Middle frontal gyrus (tissue), 1 donor: ENCODE measurements around the gene CAPZA1.
A peak's percentile ranks its signal among the peaks of the same experiment; 100 is the strongest.
"Not testable (repeated sequence)": the region's sequence is repeated elsewhere in the genome, so short reads cannot be mapped to it uniquely, and the experiment has no call there.

Source experiments
- DNase-seq: peaks from one replicate; pipeline ENCODE4 v3.0.0-alpha.2; 2015; ENCODE audit warnings: low spot score; ENCODE audit errors: extremely low spot score

CAPZA1 gene

GRCh38 chr1:112619518-112620376 is at the start of gene CAPZA1:
CAPZA1 (plus strand) TSS chr1:112619832; CDS start chr1:112619845, 13 bp downstream.
- DNase-seq: peak; percentile 82

GRCh38 chr1:112575154-112575804 is 44.4 kb upstream of the CAPZA1 start:
- DNase-seq: no peak

GRCh38 chr1:112576240-112576639 is 43.4 kb upstream of the CAPZA1 start:
- DNase-seq: no peak

- DNase-seq: no peak
Observed at GRCh38 chr1:112579801-112580510, 39.7 kb upstream of the CAPZA1 start.

- DNase-seq: no peak
Observed at GRCh38 chr1:112581586-112582192, 37.9 kb upstream of the CAPZA1 start.

- DNase-seq: no peak
Observed at GRCh38 chr1:112583366-112583765, 36.3 kb upstream of the CAPZA1 start.

- DNase-seq: no peak
Observed at GRCh38 chr1:112589766-112590165, 29.9 kb upstream of the CAPZA1 start.

GRCh38 chr1:112594208-112594876 is 25.3 kb upstream of the CAPZA1 start:
- DNase-seq: no peak

GRCh38 chr1:112599477-112599876 is 20.2 kb upstream of the CAPZA1 start:
- DNase-seq: no peak

- DNase-seq: no peak
Observed at GRCh38 chr1:112603012-112603411, 16.6 kb upstream of the CAPZA1 start.

- DNase-seq: no peak
Observed at GRCh38 chr1:112603541-112603940, 16.1 kb upstream of the CAPZA1 start.

- DNase-seq: no peak
Observed at GRCh38 chr1:112605633-112606327, 13.9 kb upstream of the CAPZA1 start.

- no peak for DNase-seq
Observed at GRCh38 chr1:112614460-112615065, 5.1 kb upstream of the CAPZA1 start.

- no peak for DNase-seq
Observed at GRCh38 chr1:112618114-112618720, 1.4 kb upstream of the CAPZA1 start.

- DNase-seq: peak; percentile 81
Observed at GRCh38 chr1:112618721-112619517, 713 bp upstream of the CAPZA1 start, which contains the start of gene ST7L. ST7L (minus strand) TSS chr1:112619141; CDS start chr1:112619113, 28 bp downstream.

GRCh38 chr1:112620377-112620695 is 704 bp downstream of the CAPZA1 start:
- no peak for DNase-seq

- DNase-seq: not testable (repeated sequence)
Observed at GRCh38 chr1:112624493-112624892, 4.9 kb downstream of the CAPZA1 start.

- no peak for DNase-seq
Observed at GRCh38 chr1:112625696-112626095, 6.1 kb downstream of the CAPZA1 start.

- DNase-seq: no peak
Observed at GRCh38 chr1:112626193-112626592, 6.6 kb downstream of the CAPZA1 start.
